Gastrocnemius medialis (tissue), 4 donors: ENCODE data around the gene MYB.

Source experiments
- CTCF ChIP-seq, 5 experiments: fragments of 450-650 bp in 3 of 5; fragments of 200-600 bp in 2 of 5; sonication (generic) in 2 of 5; IDR thresholded peaks in 4 of 5; conservative IDR thresholded peaks in 1 of 5; 1 replicate in 4 of 5; 2 replicates in 1 of 5; pipeline ENCODE4 v1.5.1; 2016 to 2019; ENCODE audit warnings: antibody characterized with exemption in 5 of 5, mild to moderate bottlenecking in 3 of 5, moderate library complexity in 3 of 5
- POLR2A ChIP-seq, 2 donors: fragments of 450-650 bp; IDR thresholded peaks; one replicate each; pipeline ENCODE4 v1.6.1; 2017; ENCODE audit warnings: antibody characterized with exemption in 2 of 2, mild to moderate bottlenecking in 2 of 2, moderate library complexity in 2 of 2

- TF ChIP-seq CTCF (IDR thresholded peaks at IDR 0.05 in 4 of 5, conservative IDR thresholded peaks at IDR 0.05 in 1 of 5), result no peak
- TF ChIP-seq POLR2A (IDR thresholded peaks at IDR 0.05), result no peak
These were observed 39.9 kb upstream of the MYB start for GRCh38 chr6:135141182-135141581.
